Vagina (tissue), 2 donors: ENCODE data around the gene VPS37D.

Experiments
- CTCF ChIP-seq, 3 experiments: fragments of 450-650 bp in 2 of 3; fragments of 200-600 bp in 1 of 3; sonication (generic) in 1 of 3; IDR thresholded peaks; one replicate each; pipeline ENCODE4 v1.5.1; 2017 to 2019; ENCODE audit warnings: antibody characterized with exemption in 3 of 3, mild to moderate bottlenecking in 2 of 3, moderate library complexity in 2 of 3
- POLR2A ChIP-seq, 2 donors: fragments of 450-650 bp; IDR thresholded peaks; one replicate each; pipeline ENCODE4 v1.6.1; 2017; ENCODE audit warnings: antibody characterized with exemption in 2 of 2, mild to moderate bottlenecking in 2 of 2, moderate library complexity in 2 of 2
- POLR2AphosphoS5 ChIP-seq, 2 donors: sonication (generic); formaldehyde crosslinking; IDR thresholded peaks; one replicate each; pipeline ENCODE4 v1.9.0; 2017; ENCODE audit warnings: antibody characterized with exemption in 2 of 2, mild to moderate bottlenecking in 2 of 2, low read depth in 1 of 2; ENCODE audit not compliant: insufficient read depth in 1 of 2

- TF ChIP-seq POLR2A (IDR thresholded peaks at IDR 0.05) (no peak), CTCF (IDR thresholded peaks at IDR 0.05) (no peak), POLR2AphosphoS5 (IDR thresholded peaks at IDR 0.05; ENCODE audit: insufficient read depth in 1 of 2, low read depth in 1 of 2) (no peak)
These were observed 7.6 kb upstream of the VPS37D start for GRCh38 chr7:73659983-73660382.
